AG09319 (cell line): ENCODE results near the gene JAK2.

Source experiments
- DNase-seq: peaks from one replicate; pipeline ENCODE4 v3.0.0-alpha.2; 2010; ENCODE audit warnings: low read depth; ENCODE audit errors: extremely low read depth
- TF ChIP-seq, protein P1 (sequence below): IDR thresholded peaks from 2 replicates; pipeline ENCODE4 v1.5.1; 2011; ENCODE audit warnings: low read depth, mild to moderate bottlenecking, inconsistent platforms, low read length, moderate library complexity

JAK2 gene

DNA sequence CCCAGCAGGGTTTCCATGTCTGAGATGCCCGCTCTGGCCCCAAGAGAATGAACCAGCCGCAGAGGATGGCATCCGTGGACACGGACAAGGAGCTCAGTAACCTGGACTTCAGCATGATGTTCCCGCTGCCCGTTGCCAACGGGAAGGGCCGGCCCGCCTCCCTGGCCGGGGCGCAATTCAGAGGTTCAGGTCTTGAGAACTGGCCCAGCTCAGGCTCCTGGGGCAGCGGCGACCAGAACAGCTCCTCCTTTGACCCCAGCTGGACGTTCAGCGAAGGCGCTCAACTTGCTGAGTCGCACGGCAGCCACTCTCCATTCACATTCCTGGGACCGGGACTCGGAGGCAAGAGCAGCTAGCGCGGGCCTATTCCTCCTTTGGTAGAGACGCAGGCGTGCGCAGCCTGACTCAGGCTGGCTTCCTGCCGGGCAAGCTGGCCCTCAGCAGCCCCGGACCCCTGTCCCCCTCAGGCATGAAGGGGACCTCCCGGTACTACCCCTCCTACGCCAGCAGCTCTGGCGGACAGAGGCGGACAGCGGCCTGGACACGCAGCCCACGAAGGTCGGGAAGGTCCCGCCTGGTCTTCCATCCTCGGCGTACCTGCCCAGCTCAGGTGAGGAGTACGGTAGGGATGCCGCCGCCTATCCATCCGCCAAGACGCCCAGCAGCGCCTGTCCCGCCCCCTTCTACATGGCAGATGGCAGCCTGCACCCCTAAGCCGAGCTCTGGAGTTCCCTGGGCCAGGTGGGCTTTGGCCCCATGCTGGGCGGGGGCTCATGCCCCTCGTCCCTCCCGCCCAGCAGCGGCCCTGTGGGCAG lies 126.0 kb downstream of the JAK2 start:
- TF ChIP-seq, protein P1, sequence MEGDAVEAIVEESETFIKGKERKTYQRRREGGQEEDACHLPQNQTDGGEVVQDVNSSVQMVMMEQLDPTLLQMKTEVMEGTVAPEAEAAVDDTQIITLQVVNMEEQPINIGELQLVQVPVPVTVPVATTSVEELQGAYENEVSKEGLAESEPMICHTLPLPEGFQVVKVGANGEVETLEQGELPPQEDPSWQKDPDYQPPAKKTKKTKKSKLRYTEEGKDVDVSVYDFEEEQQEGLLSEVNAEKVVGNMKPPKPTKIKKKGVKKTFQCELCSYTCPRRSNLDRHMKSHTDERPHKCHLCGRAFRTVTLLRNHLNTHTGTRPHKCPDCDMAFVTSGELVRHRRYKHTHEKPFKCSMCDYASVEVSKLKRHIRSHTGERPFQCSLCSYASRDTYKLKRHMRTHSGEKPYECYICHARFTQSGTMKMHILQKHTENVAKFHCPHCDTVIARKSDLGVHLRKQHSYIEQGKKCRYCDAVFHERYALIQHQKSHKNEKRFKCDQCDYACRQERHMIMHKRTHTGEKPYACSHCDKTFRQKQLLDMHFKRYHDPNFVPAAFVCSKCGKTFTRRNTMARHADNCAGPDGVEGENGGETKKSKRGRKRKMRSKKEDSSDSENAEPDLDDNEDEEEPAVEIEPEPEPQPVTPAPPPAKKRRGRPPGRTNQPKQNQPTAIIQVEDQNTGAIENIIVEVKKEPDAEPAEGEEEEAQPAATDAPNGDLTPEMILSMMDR, result no peak
- DNase-seq, result no peak

DNA sequence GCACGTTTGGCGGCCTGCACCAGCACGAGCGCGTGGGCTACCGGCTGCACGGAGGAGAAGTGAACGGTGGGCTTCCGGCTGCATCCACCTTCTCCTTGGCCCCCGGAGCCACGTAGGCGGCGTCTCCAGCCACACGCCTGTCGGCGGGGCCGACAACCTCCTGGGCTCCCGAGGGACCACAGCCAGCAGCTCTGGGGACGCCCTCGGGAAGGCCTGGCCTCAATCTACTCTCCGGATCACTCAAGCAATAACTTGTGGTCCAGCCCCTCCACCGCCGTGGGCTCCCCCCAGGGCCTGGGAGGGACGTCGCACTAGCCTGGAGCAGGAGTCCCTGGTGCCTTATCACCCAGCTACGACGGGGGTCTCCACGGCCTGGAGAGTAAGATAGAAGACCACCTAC lies 126.6 kb downstream of the JAK2 start:
- DNase-seq, result no peak
- TF ChIP-seq, protein P1, result no peak

DNA sequence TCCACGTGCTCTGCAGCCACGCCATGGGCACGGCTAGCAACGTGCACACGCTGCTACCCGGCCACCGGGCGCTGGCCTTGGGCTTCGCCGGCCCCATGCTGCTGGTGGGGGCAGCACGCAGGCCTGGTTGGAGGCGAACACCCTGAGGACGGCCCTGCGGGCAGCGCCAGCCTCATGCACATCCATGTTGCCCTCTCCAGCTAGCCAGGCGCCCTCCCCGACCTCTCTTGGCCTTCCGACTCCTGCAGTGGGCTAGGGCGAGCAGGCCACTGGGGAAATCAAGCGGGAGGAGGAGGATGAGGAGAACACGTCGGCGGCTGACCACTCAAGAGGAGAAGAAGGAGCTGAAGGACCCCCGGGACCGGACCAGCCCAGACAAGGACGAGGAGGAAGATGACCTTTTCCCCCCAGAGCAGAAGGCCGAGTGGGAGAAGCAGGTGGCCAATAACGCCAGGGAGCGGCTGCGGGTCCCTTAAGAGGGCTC lies 127.1 kb downstream of the JAK2 start:
- TF ChIP-seq, protein P1, result no peak
- no peak for DNase-seq

DNA sequence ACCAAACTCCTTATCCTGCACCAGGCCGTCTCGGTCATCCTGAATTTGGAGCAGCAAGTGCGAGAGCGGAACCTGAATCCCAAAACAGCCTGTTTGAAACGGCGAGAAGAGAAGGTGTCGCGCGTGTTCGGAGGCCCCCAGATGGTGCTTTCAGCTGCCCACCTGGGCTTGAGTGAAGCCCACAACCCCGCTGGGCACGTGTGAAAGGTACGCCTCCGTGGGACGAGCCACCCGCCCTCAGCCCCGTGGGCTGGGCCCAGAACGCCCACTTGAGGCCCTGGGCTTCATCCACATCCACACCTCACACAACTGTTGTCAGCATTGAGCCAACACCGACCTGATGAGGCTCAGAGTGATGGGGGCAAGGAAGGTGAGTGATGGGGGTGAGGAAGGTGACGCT lies 127.6 kb downstream of the JAK2 start:
- TF ChIP-seq, protein P1, result no peak
- DNase-seq, result no peak

DNA sequence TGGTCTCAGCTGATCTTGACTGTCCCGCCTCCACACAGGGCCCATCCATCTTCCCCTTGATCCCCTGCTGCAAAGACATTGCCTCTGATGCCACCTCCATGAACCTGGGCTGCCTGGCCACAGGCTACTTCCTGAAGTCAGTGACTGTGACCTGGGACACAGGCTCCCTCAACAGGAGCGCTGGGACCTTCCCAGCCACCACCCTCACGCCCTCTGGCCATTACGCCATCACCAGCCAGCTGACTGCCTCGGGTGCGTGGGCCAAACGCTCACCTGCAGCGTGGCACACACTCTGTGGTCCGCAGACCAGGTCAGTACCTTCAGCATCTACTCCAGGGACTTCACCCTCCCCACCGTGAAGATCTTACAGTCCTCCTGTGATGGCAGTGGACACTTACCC lies 128.5 kb downstream of the JAK2 start:
- no peak for DNase-seq
- TF ChIP-seq, protein P1, result no peak

DNA sequence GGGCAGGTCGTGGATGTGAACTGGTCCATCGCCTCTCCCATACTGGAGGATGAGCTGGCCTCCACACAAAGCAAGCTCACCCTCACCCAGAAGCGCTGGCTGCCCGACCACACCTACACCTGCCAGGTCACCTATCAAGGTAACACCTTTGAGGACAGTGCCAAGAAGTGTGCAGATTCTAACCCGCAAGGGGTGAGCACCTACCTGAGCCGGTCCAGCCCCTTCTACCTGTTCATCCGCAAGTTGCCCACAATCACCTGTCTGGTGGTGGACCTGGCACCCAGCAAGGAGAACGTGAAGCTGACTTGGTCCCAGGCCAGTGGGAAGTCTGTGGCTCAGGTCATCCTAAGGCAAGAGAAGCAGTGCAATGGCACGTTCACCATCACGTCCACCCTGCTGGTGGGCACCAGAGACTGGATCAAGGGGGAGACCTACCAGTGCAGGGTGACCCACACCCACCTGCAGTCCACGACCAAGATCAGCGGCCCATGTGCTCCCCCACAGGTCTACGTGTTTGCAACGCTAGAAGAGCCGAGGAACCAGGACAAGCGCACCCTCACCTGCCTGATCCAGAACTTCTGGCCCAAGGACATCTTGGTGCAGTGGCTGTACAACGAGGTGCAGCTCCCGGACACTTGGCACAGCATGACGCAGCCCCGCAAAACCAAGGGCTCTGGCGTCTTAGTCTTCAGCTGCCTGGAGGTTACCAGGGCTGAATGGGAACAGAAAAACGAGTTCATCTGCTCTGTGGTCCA lies 129.1 kb downstream of the JAK2 start:
- DNase-seq, result no peak
- TF ChIP-seq, protein P1, result no peak

DNA sequence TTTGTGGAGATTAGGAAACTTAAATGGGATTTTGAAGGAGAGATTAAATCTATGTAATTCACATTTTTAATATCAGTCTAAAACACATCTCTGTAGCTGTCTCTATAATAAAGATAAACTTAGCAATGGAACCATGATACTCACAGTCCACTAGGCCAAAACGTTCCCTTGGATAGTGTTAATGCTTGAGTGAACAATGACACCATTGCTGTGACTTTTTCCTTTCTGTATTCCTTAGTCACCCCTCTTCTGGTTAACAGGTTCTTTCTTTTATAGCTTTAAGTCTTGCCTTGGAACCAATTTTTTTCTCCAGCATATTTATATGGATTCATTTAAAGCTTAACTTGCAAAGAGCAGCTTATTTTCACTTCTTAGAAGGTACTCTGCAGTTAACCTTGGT lies 137.0 kb downstream of the JAK2 start:
- no peak for DNase-seq
- TF ChIP-seq, protein P1, result no peak
